Neural cell (in vitro differentiated cells): ENCODE data around the gene NFIB. TPM values are rescaled to one million over a fixed set of nuclear protein-coding genes. Genes with fewer than 3 reads are reported as not detected.

Source experiments
- H2AFZ ChIP-seq: fragments of 200-600, 300-800 bp; sonication (generic), shearing (Covaris generic); 2 replicates; pipeline ENCODE4 v1.6.0; 2014; ENCODE audit warnings: low read depth, mild to moderate bottlenecking, antibody characterized with exemption, low read length, moderate library complexity
- H3F3A ChIP-seq: fragments of 200-600 bp; shearing (Covaris generic); 2 replicates; pipeline ENCODE4 v1.6.1; 2016; ENCODE audit warnings: mild to moderate bottlenecking, moderate library complexity, mixed read lengths, antibody characterized with exemption, low read length; ENCODE audit not compliant: insufficient read depth, poor library complexity, severe bottlenecking
- H3K27ac ChIP-seq: fragments of 200-600, 300-800 bp; sonication (generic), shearing (Covaris generic); 2 replicates; pipeline ENCODE4 v1.5.1; 2014; ENCODE audit warnings: mild to moderate bottlenecking, low read length, moderate library complexity
- H3K27me3 ChIP-seq: fragments of 300-800, 200-600 bp; sonication (generic), shearing (Covaris generic); 2 replicates; pipeline ENCODE4 v1.6.0; 2014; ENCODE audit warnings: mild to moderate bottlenecking, low read depth, low read length, moderate library complexity; ENCODE audit not compliant: insufficient read depth
- H3K36me3 ChIP-seq: fragments of 300-800, 200-600 bp; sonication (generic), shearing (Covaris generic); 2 replicates; pipeline ENCODE4 v1.5.1; 2014; ENCODE audit warnings: mild to moderate bottlenecking, antibody characterized with exemption, low read length, moderate library complexity; ENCODE audit not compliant: insufficient read depth
- H3K4me2 ChIP-seq: fragments of 300-800, 200-600 bp; sonication (generic), shearing (Covaris generic); 2 replicates; pipeline ENCODE4 v1.6.0; 2014; ENCODE audit warnings: mild to moderate bottlenecking, low read length
- H3K4me3 ChIP-seq: fragments of 300-800, 200-600 bp; sonication (generic), shearing (Covaris generic); 2 replicates; pipeline ENCODE4 v1.5.1; 2014; ENCODE audit warnings: mild to moderate bottlenecking, low read length, moderate library complexity
- H3K79me2 ChIP-seq: fragments of 200-600 bp; shearing (Covaris generic); replicated peaks from 2 replicates; pipeline ENCODE4 v1.6.0; 2014; ENCODE audit warnings: mild to moderate bottlenecking, low read length, moderate library complexity; ENCODE audit not compliant: insufficient read depth
- H3K9ac ChIP-seq: fragments of 300-800, 200-600 bp; sonication (generic), shearing (Covaris generic); 2 replicates; pipeline ENCODE4 v1.6.1; 2016; ENCODE audit warnings: mild to moderate bottlenecking, low read length, mixed read lengths
- H3K9me2 ChIP-seq: fragments of 200-600 bp; shearing (Covaris generic); 2 replicates; pipeline ENCODE4 v1.6.1; 2016; ENCODE audit warnings: mild to moderate bottlenecking, low read length, mixed read lengths; ENCODE audit not compliant: insufficient read depth
- H3K9me3 ChIP-seq: fragments of 200-600, 300-800 bp; sonication (generic), shearing (Covaris generic); 2 replicates; pipeline ENCODE4 v1.6.1; 2016; ENCODE audit warnings: mild to moderate bottlenecking, mixed run types, low read length, moderate library complexity, mixed read lengths
- H4K20me1 ChIP-seq: fragments of 200-600 bp; shearing (Covaris generic); 2 replicates; pipeline ENCODE4 v1.6.1; 2016; ENCODE audit warnings: mild to moderate bottlenecking, mixed run types; ENCODE audit not compliant: insufficient read depth
- EP300 ChIP-seq: fragments of 450-650 bp; conservative IDR thresholded peaks from 2 replicates; pipeline ENCODE4 v1.6.1; 2014; ENCODE audit warnings: antibody characterized with exemption, mild to moderate bottlenecking, moderate library complexity; ENCODE audit not compliant: poor library complexity, severe bottlenecking
- EZH2 ChIP-seq: fragments of 200-600, 300-800 bp; shearing (Covaris generic), sonication (generic); IDR thresholded peaks from 2 replicates; pipeline ENCODE4 v1.6.1; 2014; ENCODE audit warnings: antibody characterized with exemption, low read length, borderline replicate concordance, mild to moderate bottlenecking; ENCODE audit not compliant: insufficient read depth, poor library complexity, severe bottlenecking
- MXI1 ChIP-seq: fragments of 450-650 bp; conservative IDR thresholded peaks from 2 replicates; pipeline ENCODE4 v1.6.1; 2014; ENCODE audit warnings: antibody characterized with exemption, mild to moderate bottlenecking; ENCODE audit not compliant: poor library complexity, severe bottlenecking
- POLR2AphosphoS5 ChIP-seq: IDR thresholded peaks from 2 replicates; pipeline ENCODE4 v1.6.1; 2012
- RAD21 ChIP-seq: fragments of 450-650 bp; conservative IDR thresholded peaks from 2 replicates; pipeline ENCODE4 v1.6.1; 2014; ENCODE audit warnings: antibody characterized with exemption, mild to moderate bottlenecking, moderate library complexity
- SMC3 ChIP-seq: fragments of 450-650 bp; conservative IDR thresholded peaks from 2 replicates; pipeline ENCODE4 v1.6.1; 2014; ENCODE audit warnings: antibody characterized with exemption, mild to moderate bottlenecking, moderate library complexity; ENCODE audit not compliant: poor library complexity
- TAF1 ChIP-seq: IDR thresholded peaks from 2 replicates; pipeline ENCODE4 v1.6.1; 2012; ENCODE audit warnings: low read depth
- polyA plus RNA-seq: library from polyadenylated mRNA; depleted of rRNA; stranded (reverse); fragments of >200 nt; gene quantifications from 2 replicates; pipeline ENCODE4 v1.2.3, GENCODE V29; 2014
- TF ChIP-seq, protein P1 (sequence below): fragments of 450-650 bp; IDR thresholded peaks from 2 replicates; pipeline ENCODE4 v1.5.1; 2014; ENCODE audit warnings: antibody characterized with exemption, mild to moderate bottlenecking, moderate library complexity; ENCODE audit not compliant: poor library complexity, severe bottlenecking
- TF ChIP-seq, protein P2 (sequence below): IDR thresholded peaks from 2 replicates; pipeline ENCODE4 v1.6.1; 2012; ENCODE audit warnings: borderline replicate concordance

NFIB gene
- polyA plus RNA-seq, 1 donor from 2014 or later, result 0.73 TPM

- Histone ChIP-seq H2AFZ (no peak overlapping the region), H4K20me1 (no peaks in the 10 kb centered on the region), H3K36me3 (no peaks in the 10 kb centered on the region), H3F3A (no peaks in the 10 kb centered on the region), H3K27me3 (no peaks in the 10 kb centered on the region), H3K4me2 (no peak overlapping the region), H3K4me3 (no peak overlapping the region), H3K9ac (no peak overlapping the region), H3K27ac (no peak overlapping the region), H3K79me2 (no peaks in the 10 kb centered on the region), H3K9me2 (no peaks in the 10 kb centered on the region), H3K9me3 (no peaks in the 10 kb centered on the region)
- TF ChIP-seq RAD21 (no peak), POLR2AphosphoS5 (no peak), TAF1 (no peak), EP300 (no peak), MXI1 (no peak), EZH2 (no peak), SMC3 (no peak)
- TF ChIP-seq, protein P1, sequence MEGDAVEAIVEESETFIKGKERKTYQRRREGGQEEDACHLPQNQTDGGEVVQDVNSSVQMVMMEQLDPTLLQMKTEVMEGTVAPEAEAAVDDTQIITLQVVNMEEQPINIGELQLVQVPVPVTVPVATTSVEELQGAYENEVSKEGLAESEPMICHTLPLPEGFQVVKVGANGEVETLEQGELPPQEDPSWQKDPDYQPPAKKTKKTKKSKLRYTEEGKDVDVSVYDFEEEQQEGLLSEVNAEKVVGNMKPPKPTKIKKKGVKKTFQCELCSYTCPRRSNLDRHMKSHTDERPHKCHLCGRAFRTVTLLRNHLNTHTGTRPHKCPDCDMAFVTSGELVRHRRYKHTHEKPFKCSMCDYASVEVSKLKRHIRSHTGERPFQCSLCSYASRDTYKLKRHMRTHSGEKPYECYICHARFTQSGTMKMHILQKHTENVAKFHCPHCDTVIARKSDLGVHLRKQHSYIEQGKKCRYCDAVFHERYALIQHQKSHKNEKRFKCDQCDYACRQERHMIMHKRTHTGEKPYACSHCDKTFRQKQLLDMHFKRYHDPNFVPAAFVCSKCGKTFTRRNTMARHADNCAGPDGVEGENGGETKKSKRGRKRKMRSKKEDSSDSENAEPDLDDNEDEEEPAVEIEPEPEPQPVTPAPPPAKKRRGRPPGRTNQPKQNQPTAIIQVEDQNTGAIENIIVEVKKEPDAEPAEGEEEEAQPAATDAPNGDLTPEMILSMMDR, result no peak
- TF ChIP-seq, protein P2, sequence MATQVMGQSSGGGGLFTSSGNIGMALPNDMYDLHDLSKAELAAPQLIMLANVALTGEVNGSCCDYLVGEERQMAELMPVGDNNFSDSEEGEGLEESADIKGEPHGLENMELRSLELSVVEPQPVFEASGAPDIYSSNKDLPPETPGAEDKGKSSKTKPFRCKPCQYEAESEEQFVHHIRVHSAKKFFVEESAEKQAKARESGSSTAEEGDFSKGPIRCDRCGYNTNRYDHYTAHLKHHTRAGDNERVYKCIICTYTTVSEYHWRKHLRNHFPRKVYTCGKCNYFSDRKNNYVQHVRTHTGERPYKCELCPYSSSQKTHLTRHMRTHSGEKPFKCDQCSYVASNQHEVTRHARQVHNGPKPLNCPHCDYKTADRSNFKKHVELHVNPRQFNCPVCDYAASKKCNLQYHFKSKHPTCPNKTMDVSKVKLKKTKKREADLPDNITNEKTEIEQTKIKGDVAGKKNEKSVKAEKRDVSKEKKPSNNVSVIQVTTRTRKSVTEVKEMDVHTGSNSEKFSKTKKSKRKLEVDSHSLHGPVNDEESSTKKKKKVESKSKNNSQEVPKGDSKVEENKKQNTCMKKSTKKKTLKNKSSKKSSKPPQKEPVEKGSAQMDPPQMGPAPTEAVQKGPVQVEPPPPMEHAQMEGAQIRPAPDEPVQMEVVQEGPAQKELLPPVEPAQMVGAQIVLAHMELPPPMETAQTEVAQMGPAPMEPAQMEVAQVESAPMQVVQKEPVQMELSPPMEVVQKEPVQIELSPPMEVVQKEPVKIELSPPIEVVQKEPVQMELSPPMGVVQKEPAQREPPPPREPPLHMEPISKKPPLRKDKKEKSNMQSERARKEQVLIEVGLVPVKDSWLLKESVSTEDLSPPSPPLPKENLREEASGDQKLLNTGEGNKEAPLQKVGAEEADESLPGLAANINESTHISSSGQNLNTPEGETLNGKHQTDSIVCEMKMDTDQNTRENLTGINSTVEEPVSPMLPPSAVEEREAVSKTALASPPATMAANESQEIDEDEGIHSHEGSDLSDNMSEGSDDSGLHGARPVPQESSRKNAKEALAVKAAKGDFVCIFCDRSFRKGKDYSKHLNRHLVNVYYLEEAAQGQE, result no peak
Observed at GRCh38 chr9:14131356-14132088, 182.4 kb downstream of the NFIB start.

GRCh38 chr9:14127656-14128055 is 186.3 kb downstream of the NFIB start:
- TF ChIP-seq, protein P1, result no peak
- TF ChIP-seq POLR2AphosphoS5, result no peak
- no peak for TF ChIP-seq EZH2
- H4K20me1 ChIP-seq, result no peaks in the 10 kb centered on the region
- H3K4me3 ChIP-seq, result no peak overlapping the region
- H3K9me3 ChIP-seq, result no peaks in the 10 kb centered on the region
- H3K9me2 ChIP-seq, result no peaks in the 10 kb centered on the region
- H2AFZ ChIP-seq, result no peak overlapping the region
- H3F3A ChIP-seq, result no peaks in the 10 kb centered on the region
- H3K4me2 ChIP-seq, result no peak overlapping the region
- H3K36me3 ChIP-seq, result no peaks in the 10 kb centered on the region
- H3K27ac ChIP-seq, result no peak overlapping the region
- H3K79me2 ChIP-seq, result no peaks in the 10 kb centered on the region
- H3K9ac ChIP-seq, result no peak overlapping the region
- no peaks in the 10 kb centered on the region for H3K27me3 ChIP-seq
